ENCODE measurements around the gene ATP1B1.

Gene ATP1B1

GRCh38 chr1:169094897-169095569 lies 11.5 kb upstream of the ATP1B1 start:
- DNase-seq = no peak

- no peak for DNase-seq
Observed at GRCh38 chr1:169098380-169098779, 8.1 kb upstream of the ATP1B1 start.

- DNase-seq = no peak
Observed at GRCh38 chr1:169099561-169099960, 6.9 kb upstream of the ATP1B1 start.

GRCh38 chr1:169100208-169100607 lies 6.3 kb upstream of the ATP1B1 start:
- DNase-seq = no peak

GRCh38 chr1:169100651-169101088 lies 5.8 kb upstream of the ATP1B1 start:
- no peak for DNase-seq

GRCh38 chr1:169102567-169102966 lies 3.9 kb upstream of the ATP1B1 start:
- DNase-seq = peak; percentile 5

- no peak for DNase-seq
Observed at GRCh38 chr1:169103002-169103401, 3.5 kb upstream of the ATP1B1 start.

GRCh38 chr1:169103480-169103893 lies 3.0 kb upstream of the ATP1B1 start:
- DNase-seq = no peak

GRCh38 chr1:169105087-169105433 lies 1.4 kb upstream of the ATP1B1 start:
- DNase-seq = no peak

GRCh38 chr1:169105434-169106094 lies 926 bp upstream of the ATP1B1 start:
- DNase-seq = peak; percentile 31

GRCh38 chr1:169106921-169107602 lies 572 bp downstream of the ATP1B1 start:
- no peak for DNase-seq

GRCh38 chr1:169107603-169108208 lies 1.2 kb downstream of the ATP1B1 start:
- DNase-seq = no peak

- DNase-seq = no peak
Observed at GRCh38 chr1:169108223-169108622, 1.7 kb downstream of the ATP1B1 start.

- DNase-seq = no peak
Observed at GRCh38 chr1:169108863-169109560, 2.5 kb downstream of the ATP1B1 start.

GRCh38 chr1:169109561-169110134 lies 3.2 kb downstream of the ATP1B1 start:
- DNase-seq = no peak

GRCh38 chr1:169110236-169110635 lies 3.7 kb downstream of the ATP1B1 start:
- no peak for DNase-seq

GRCh38 chr1:169110689-169111447 lies 4.4 kb downstream of the ATP1B1 start:
- no peak for DNase-seq

- DNase-seq = no peak
Observed at GRCh38 chr1:169111472-169111871, 5.0 kb downstream of the ATP1B1 start.

- DNase-seq = no peak
Observed at GRCh38 chr1:169112241-169112640, 5.8 kb downstream of the ATP1B1 start.

- no peak for DNase-seq
Observed at GRCh38 chr1:169113613-169114119, 7.2 kb downstream of the ATP1B1 start.

GRCh38 chr1:169115891-169116585 lies 9.5 kb downstream of the ATP1B1 start:
- DNase-seq = no peak

Data from NCI-H748 treated with DMSO at 0.1 percent for 48 hours (cell line).